B cell (primary cell): Measurements from ENCODE around the gene NSRP1.

Experiments used
- EZH2 ChIP-seq: IDR thresholded peaks from 2 replicates; pipeline ENCODE4 v1.6.1; 2012; ENCODE audit warnings: borderline replicate concordance, low read depth, mild to moderate bottlenecking, moderate library complexity, low read length; ENCODE audit not compliant: insufficient read depth, poor library complexity, severe bottlenecking
- TF ChIP-seq, protein P1 (sequence below): fragments of 200-600 bp; IDR thresholded peaks from one replicate; pipeline ENCODE4 v1.8.0; 2022; ENCODE audit warnings: antibody characterized with exemption, mild to moderate bottlenecking

DNA sequence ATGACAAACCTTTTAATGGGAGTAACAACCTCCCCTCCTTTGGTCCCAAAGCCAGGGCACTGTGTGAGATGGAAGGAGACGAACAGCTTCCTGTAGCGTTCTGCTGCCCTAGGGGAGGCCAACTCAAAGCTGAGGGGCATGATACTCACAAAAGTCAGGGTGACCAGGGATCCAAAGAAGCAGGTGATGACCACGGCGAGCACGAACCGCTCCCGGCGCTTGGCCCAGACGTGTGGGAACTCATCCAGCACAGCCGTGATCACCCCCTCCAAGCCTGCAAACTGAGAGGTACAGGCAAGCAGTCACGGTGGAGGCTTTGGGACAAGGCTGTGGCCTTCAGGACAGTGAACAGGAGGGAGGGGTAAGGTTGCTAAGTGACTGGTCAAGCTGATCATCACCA lies 93.8 kb downstream of the NSRP1 start:
- TF ChIP-seq, protein P1, sequence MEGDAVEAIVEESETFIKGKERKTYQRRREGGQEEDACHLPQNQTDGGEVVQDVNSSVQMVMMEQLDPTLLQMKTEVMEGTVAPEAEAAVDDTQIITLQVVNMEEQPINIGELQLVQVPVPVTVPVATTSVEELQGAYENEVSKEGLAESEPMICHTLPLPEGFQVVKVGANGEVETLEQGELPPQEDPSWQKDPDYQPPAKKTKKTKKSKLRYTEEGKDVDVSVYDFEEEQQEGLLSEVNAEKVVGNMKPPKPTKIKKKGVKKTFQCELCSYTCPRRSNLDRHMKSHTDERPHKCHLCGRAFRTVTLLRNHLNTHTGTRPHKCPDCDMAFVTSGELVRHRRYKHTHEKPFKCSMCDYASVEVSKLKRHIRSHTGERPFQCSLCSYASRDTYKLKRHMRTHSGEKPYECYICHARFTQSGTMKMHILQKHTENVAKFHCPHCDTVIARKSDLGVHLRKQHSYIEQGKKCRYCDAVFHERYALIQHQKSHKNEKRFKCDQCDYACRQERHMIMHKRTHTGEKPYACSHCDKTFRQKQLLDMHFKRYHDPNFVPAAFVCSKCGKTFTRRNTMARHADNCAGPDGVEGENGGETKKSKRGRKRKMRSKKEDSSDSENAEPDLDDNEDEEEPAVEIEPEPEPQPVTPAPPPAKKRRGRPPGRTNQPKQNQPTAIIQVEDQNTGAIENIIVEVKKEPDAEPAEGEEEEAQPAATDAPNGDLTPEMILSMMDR = no peak
- no peak for TF ChIP-seq EZH2
